Muscle layer of colon (tissue), 2 donors: ENCODE measurements around the gene AGO3.

Source experiments
- H3K27ac ChIP-seq: one replicate; pipeline ENCODE4 v1.7.0; 2013; ENCODE audit warnings: low read depth, mild to moderate bottlenecking, low read length, moderate library complexity
- H3K27me3 ChIP-seq, 2 donors: one replicate each; pipeline ENCODE4 v1.7.0; 2013; ENCODE audit warnings: low read length in 2 of 2, mild to moderate bottlenecking in 2 of 2; ENCODE audit not compliant: insufficient read depth in 2 of 2, control insufficient read depth in 1 of 2
- H3K36me3 ChIP-seq: one replicate; pipeline ENCODE4 v1.7.0; 2013; ENCODE audit warnings: mild to moderate bottlenecking, low read length; ENCODE audit not compliant: insufficient read depth
- H3K4me1 ChIP-seq: one replicate; pipeline ENCODE4 v1.7.0; 2013; ENCODE audit warnings: mild to moderate bottlenecking, low read length; ENCODE audit not compliant: insufficient read depth
- H3K4me3 ChIP-seq, 2 donors: one replicate each; pipeline ENCODE4 v1.7.0; 2013; ENCODE audit warnings: low read length in 2 of 2, low read depth in 1 of 2, mild to moderate bottlenecking in 1 of 2, moderate library complexity in 1 of 2
- H3K9ac ChIP-seq: one replicate; pipeline ENCODE4 v1.7.0; 2013; ENCODE audit warnings: low read length
- H3K9me3 ChIP-seq: one replicate; pipeline ENCODE4 v1.7.0; 2013; ENCODE audit warnings: mild to moderate bottlenecking, low read length
- donor health status: abdominal sarcoma.
- donor health status: Adenocarcinoma of cecum.

Gene AGO3

DNA sequence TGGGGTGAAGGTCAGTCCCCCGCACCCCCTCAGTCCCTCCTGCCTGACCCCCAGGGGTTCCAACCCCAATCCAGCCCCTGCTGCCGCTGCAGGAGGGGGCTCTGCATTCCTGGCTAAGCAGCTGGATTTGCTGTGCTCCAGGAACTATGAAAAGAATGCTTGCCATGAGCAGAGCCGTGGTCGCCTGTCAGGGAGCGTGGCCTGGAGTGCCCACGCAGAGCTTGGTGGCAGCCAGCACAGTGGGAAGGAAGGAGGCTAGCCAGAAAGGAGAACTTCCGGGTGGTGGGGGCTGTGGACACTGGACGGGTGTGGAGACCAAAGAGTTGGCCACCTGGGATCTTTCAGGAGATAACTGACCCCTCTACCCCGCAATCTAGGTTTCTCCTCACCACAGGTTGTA lies 188.6 kb downstream of the AGO3 start:
- Histone ChIP-seq H3K27me3 (no peaks in the 10 kb centered on the region), H3K9me3 (no peaks in the 10 kb centered on the region), H3K4me1 (peaks cover 14% of the 10 kb centered on the region), H3K36me3 (no peaks in the 10 kb centered on the region), H3K4me3 (no peak overlapping the region), H3K27ac (no peak overlapping the region), H3K9ac (no peak overlapping the region)
